ENCODE results near the gene NUAK1.

NUAK1 gene

DNA sequence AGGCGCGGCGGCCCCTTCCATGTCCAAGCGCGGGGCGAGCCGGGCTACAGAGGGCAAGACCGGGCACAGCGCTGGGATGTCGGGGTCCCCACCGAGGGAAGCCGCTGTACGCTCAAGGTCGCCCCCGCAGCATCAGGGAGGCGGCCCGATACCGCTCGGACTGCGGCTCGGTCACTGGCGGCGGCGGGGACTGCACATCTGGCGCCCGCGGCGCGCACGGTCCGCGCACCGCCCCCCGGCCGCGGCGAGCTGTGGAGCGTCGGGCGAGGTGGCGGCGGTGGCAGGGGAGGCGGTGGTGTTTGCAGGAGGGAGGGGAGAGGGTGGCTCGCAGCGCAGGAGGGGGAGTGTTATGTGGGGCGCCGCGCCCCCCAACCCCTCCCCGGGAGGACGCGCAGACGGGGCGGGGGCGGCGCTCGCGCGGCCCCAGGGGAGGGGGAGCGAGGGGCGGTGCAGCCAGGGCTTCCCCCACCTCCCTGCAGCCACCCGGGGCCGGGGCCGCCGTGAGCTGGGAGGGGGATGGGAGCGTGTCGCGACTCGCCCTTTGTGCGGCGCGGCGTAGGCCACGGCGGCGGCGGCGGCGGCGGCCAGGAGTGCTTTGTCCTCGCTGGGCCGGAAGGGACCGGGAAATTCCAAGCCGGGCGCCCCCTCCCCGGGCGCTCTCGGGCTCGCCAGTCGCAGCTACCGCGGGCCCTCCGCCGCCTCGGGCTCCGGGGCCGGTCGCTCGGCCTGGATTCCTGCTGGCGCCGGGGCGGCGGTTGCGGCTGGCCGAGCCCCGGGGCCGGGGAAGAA lies at the start of gene NUAK1:
NUAK1 (minus strand) TSS at position 322 of the 789 bp plus-strand sequence; CDS start at position 21, 301 bp downstream.
- DNase-seq (ENCODE audit: low read depth): no peak

DNA sequence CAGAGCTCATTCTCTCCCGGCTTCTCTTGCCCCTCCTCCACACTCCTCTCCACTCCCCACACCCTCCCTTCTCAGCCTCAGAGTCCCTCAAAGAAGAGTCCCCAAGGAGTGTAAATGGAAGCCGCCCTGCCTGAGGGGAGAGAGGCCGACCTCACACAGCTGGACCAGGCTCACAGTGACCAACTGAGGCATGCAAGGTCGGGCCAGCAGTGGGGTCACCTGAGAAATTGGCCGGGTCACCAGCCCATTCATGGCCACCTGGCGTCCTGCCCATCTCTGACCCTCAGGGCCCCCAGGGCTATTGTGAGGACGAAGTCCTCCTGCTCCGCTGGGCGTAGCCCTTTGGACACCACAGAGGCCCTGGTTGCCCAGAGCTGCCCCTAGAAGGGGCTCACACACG lies 49.5 kb upstream of the NUAK1 start:
- DNase-seq (ENCODE audit: low read depth): no peak

DNA sequence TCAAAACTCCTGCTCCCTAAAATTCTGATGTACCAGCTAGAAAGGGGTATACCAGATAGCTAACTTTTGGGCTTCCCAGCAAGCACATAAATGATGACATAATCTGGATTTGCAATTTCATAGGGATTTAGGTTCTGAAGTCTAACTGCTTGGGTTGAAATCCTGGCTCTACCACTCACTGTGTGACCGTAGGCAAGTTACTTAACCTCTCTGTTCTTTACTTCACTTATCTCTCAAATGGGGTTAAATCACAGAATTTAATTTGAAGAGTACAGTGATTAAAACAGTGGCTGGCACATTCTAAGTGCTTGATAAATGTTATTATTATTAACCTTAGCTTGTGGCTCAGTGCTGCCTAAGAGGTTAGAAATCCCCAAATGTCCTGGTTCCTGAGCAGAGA lies 49.1 kb upstream of the NUAK1 start:
- DNase-seq (ENCODE audit: low read depth): no peak

DNA sequence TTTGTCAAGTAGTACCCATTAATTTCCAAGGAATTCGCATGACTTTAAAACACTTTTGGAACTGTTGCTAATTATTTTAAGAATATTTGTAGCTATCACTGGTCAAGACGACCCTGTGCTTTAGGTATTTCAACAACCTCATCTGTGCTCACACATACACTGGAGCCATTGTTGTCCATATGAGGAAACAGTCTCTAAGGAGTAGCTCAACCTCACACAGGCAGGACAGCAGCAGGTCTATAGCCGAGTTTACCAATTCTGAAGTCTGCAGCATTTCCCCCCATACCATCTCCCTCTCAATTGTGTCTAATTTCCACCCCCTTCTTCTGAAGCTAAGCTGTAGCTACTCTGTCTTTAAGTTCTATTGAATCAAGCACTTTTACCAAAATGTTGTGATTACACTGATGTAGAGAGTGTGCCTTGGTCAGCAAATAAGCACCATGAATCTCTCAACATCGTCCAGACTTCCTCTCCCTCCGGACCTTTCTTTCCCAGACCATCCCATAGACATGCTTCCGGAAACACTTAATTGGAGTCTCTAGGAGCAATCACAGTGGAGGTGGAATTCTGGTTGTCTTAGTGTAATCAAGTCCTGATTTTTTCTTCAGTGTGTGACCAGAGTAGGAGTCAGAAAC lies 48.5 kb upstream of the NUAK1 start:
- no peak for DNase-seq (ENCODE audit: low read depth)

- no peak for DNase-seq (ENCODE audit: low read depth)
These were observed 45.0 kb upstream of the NUAK1 start for GRCh38 chr12:106183735-106184134.

- no peak for DNase-seq (ENCODE audit: low read depth)
These were observed 42.8 kb upstream of the NUAK1 start for GRCh38 chr12:106181401-106182114.

DNA sequence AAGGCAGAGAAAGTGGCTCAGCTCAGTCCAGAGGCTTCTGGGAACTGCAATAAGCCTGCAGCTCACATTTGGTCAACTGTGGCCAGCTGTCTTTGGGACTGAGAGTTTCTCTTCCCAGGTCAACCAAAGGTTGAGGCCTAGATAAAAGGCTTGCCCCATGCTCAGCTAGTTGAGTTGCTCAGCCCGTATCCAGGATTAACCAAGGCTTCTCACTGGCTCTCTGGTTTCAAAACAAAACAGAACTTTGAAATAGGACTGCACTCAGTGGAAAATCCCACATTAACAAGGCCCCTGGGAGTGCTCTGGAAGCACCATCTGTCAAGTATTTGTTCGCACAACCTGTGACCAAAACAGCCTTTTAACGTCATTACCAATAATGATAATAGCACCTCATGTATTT lies 40.3 kb upstream of the NUAK1 start:
- no peak for DNase-seq (ENCODE audit: low read depth)

GRCh38 chr12:106178562-106178961 lies 39.8 kb upstream of the NUAK1 start:
- DNase-seq (ENCODE audit: low read depth): no peak

- no peak for DNase-seq (ENCODE audit: low read depth)
These were observed 37.8 kb upstream of the NUAK1 start for GRCh38 chr12:106176560-106176959.

GRCh38 chr12:106174876-106175275 lies 36.1 kb upstream of the NUAK1 start:
- DNase-seq (ENCODE audit: low read depth): no peak

- DNase-seq (ENCODE audit: low read depth): no peak
These were observed 34.7 kb upstream of the NUAK1 start for GRCh38 chr12:106173442-106173841.

GRCh38 chr12:106171117-106171750 lies 32.5 kb upstream of the NUAK1 start:
- no peak for DNase-seq (ENCODE audit: low read depth)

- no peak for DNase-seq (ENCODE audit: low read depth)
These were observed 31.5 kb upstream of the NUAK1 start for GRCh38 chr12:106170285-106170684.

GRCh38 chr12:106163712-106164111 lies 25.0 kb upstream of the NUAK1 start:
- no peak for DNase-seq (ENCODE audit: low read depth)

GRCh38 chr12:106161491-106161890 lies 22.7 kb upstream of the NUAK1 start:
- no peak for DNase-seq (ENCODE audit: low read depth)

- no peak for DNase-seq (ENCODE audit: low read depth)
These were observed 22.2 kb upstream of the NUAK1 start for GRCh38 chr12:106160915-106161314.

GRCh38 chr12:106157802-106158201 lies 19.0 kb upstream of the NUAK1 start:
- no peak for DNase-seq (ENCODE audit: low read depth)

- DNase-seq (ENCODE audit: low read depth): no peak
These were observed 16.1 kb upstream of the NUAK1 start for GRCh38 chr12:106154751-106155273.

- DNase-seq (ENCODE audit: low read depth): no peak
These were observed 13.6 kb upstream of the NUAK1 start for GRCh38 chr12:106152334-106152733.

DNA sequence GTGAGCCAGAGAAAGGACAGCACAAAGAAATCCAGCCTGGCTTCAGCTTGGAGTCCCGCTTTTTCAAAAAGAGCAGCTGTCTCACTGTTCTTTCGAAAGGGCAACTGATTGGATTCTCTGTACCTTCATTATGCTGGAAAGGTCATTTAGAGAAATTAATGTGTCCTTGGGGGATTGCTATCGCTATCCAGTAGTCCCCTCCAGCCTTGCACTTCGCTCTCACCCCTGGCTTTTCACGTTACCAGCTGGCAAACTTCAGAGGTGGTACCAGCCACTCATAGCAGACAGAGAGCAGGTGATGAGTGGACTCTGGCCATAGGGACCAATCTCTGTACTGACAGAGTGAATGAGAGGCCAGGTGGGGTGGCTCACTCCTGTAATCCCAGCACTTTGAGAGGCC lies 11.8 kb upstream of the NUAK1 start:
- no peak for DNase-seq (ENCODE audit: low read depth)

- no peak for DNase-seq (ENCODE audit: low read depth)
These were observed 10.5 kb upstream of the NUAK1 start for GRCh38 chr12:106149096-106149784.

DNA sequence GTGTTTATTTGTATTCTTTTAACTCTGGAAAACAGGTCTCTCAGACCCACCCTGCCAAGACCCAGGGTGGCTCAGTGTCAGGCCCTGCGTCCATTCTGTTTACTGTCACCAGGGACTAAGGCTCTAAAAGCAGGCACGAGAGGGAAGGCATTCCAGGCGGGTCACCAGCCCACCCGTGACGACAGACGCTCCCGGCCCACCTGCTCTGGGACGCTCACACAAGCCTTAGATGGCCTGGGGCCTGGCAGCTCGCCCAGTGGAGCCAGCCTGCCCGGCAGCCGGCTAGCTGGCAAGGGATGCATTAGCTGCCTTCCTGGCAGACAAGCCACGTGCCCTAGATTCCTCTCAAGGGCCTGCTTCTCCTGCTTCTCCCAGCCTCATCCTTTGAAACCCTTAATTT lies 9.2 kb upstream of the NUAK1 start:
- no peak for DNase-seq (ENCODE audit: low read depth)

Data from HS-27A (cell line).